ENCODE data around the gene ZNF446. TPM values are rescaled to one million over a fixed set of nuclear protein-coding genes. Genes with fewer than 3 reads are reported as not detected.

The ZNF446 gene
- total RNA-seq, 1 experiment from 2014 or later: 6.0 TPM

DNA sequence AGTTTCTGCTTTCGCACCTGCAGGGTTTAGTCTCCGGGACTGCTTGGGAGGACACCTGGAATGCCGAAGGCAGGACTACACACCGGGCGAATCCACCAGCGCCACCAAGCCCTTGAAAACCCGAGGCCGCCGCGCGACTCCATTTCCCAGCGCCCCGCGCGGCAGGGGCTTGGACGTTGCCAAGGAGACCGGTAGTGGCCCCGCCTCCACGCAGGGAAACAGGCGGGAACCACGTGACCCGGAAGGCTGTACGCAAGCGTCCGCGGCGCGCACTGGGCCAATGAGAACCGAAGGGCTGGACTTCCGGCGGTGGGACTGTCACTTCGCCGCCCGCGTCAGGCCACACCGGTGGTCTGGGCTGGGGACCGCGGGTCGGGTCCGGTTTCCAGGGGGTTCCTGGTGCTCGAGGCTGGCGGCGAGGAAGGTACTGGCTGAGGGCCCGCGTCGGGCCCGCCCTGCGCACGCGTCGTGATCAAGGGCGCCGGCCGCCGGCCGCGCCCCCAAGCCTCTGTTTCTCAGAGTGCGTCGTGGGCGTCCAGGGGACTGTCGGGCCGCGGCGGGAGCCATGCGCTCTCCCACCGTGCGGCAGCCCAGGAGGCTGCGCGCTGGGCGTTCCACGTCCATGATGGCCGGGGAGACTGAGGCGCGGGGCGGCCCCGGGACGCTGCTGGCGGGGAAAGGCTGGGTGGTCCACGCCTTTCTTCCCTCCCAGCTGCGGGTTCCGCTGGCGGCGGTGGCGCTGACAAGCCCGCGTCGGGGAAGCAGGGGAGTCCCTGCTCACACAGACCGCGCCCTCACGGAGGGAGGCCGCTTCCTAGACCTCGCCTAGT lies 9.2 kb upstream of the ZNF446 start, which contains the start of gene ZNF324 (continued):
- no peak for TF ChIP-seq ESRRA (CRISPR knock-in tag; IDR thresholded peaks at IDR 0.05; ENCODE audit: borderline replicate concordance)
- TF ChIP-seq SMAD4 (CRISPR knock-in tag; IDR thresholded peaks at IDR 0.05): no peak
- no peak for TF ChIP-seq TCF7 (CRISPR knock-in tag; IDR thresholded peaks at IDR 0.05; ENCODE audit: low read depth)
- no peak for TF ChIP-seq GABPB1 (CRISPR knock-in tag; IDR thresholded peaks at IDR 0.05)
- TF ChIP-seq, protein P1, sequence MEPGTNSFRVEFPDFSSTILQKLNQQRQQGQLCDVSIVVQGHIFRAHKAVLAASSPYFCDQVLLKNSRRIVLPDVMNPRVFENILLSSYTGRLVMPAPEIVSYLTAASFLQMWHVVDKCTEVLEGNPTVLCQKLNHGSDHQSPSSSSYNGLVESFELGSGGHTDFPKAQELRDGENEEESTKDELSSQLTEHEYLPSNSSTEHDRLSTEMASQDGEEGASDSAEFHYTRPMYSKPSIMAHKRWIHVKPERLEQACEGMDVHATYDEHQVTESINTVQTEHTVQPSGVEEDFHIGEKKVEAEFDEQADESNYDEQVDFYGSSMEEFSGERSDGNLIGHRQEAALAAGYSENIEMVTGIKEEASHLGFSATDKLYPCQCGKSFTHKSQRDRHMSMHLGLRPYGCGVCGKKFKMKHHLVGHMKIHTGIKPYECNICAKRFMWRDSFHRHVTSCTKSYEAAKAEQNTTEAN (CRISPR knock-in tag; IDR thresholded peaks at IDR 0.05): no peak
- TF ChIP-seq, protein P2, sequence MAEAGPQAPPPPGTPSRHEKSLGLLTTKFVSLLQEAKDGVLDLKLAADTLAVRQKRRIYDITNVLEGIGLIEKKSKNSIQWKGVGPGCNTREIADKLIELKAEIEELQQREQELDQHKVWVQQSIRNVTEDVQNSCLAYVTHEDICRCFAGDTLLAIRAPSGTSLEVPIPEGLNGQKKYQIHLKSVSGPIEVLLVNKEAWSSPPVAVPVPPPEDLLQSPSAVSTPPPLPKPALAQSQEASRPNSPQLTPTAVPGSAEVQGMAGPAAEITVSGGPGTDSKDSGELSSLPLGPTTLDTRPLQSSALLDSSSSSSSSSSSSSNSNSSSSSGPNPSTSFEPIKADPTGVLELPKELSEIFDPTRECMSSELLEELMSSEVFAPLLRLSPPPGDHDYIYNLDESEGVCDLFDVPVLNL (CRISPR knock-in tag; IDR thresholded peaks at IDR 0.05; ENCODE audit: borderline replicate concordance, low read depth): no peak
- TF ChIP-seq ATF1 (CRISPR knock-in tag; IDR thresholded peaks at IDR 0.05): no peak
- TF ChIP-seq, protein P3, sequence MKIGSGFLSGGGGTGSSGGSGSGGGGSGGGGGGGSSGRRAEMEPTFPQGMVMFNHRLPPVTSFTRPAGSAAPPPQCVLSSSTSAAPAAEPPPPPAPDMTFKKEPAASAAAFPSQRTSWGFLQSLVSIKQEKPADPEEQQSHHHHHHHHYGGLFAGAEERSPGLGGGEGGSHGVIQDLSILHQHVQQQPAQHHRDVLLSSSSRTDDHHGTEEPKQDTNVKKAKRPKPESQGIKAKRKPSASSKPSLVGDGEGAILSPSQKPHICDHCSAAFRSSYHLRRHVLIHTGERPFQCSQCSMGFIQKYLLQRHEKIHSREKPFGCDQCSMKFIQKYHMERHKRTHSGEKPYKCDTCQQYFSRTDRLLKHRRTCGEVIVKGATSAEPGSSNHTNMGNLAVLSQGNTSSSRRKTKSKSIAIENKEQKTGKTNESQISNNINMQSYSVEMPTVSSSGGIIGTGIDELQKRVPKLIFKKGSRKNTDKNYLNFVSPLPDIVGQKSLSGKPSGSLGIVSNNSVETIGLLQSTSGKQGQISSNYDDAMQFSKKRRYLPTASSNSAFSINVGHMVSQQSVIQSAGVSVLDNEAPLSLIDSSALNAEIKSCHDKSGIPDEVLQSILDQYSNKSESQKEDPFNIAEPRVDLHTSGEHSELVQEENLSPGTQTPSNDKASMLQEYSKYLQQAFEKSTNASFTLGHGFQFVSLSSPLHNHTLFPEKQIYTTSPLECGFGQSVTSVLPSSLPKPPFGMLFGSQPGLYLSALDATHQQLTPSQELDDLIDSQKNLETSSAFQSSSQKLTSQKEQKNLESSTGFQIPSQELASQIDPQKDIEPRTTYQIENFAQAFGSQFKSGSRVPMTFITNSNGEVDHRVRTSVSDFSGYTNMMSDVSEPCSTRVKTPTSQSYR (CRISPR knock-in tag; IDR thresholded peaks at IDR 0.05): no peak
- no peak for TF ChIP-seq KAT7 (CRISPR knock-in tag; IDR thresholded peaks at IDR 0.05; ENCODE audit: borderline replicate concordance)
- TF ChIP-seq FOXJ3 (CRISPR knock-in tag; IDR thresholded peaks at IDR 0.05; ENCODE audit: borderline replicate concordance): no peak
- TF ChIP-seq, protein P4, sequence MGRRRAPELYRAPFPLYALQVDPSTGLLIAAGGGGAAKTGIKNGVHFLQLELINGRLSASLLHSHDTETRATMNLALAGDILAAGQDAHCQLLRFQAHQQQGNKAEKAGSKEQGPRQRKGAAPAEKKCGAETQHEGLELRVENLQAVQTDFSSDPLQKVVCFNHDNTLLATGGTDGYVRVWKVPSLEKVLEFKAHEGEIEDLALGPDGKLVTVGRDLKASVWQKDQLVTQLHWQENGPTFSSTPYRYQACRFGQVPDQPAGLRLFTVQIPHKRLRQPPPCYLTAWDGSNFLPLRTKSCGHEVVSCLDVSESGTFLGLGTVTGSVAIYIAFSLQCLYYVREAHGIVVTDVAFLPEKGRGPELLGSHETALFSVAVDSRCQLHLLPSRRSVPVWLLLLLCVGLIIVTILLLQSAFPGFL (CRISPR knock-in tag; IDR thresholded peaks at IDR 0.05; ENCODE audit: borderline replicate concordance): no peak
- TF ChIP-seq, protein P5, sequence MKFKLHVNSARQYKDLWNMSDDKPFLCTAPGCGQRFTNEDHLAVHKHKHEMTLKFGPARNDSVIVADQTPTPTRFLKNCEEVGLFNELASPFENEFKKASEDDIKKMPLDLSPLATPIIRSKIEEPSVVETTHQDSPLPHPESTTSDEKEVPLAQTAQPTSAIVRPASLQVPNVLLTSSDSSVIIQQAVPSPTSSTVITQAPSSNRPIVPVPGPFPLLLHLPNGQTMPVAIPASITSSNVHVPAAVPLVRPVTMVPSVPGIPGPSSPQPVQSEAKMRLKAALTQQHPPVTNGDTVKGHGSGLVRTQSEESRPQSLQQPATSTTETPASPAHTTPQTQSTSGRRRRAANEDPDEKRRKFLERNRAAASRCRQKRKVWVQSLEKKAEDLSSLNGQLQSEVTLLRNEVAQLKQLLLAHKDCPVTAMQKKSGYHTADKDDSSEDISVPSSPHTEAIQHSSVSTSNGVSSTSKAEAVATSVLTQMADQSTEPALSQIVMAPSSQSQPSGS (CRISPR knock-in tag; IDR thresholded peaks at IDR 0.05; ENCODE audit: borderline replicate concordance, low read depth): no peak
- TF ChIP-seq ZNF396 (CRISPR knock-in tag; IDR thresholded peaks at IDR 0.05; ENCODE audit: borderline replicate concordance): no peak
- TF ChIP-seq, protein P6, sequence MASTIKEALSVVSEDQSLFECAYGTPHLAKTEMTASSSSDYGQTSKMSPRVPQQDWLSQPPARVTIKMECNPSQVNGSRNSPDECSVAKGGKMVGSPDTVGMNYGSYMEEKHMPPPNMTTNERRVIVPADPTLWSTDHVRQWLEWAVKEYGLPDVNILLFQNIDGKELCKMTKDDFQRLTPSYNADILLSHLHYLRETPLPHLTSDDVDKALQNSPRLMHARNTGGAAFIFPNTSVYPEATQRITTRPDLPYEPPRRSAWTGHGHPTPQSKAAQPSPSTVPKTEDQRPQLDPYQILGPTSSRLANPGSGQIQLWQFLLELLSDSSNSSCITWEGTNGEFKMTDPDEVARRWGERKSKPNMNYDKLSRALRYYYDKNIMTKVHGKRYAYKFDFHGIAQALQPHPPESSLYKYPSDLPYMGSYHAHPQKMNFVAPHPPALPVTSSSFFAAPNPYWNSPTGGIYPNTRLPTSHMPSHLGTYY (CRISPR knock-in tag; IDR thresholded peaks at IDR 0.05): no peak
- no peak for TF ChIP-seq ZNF219 (CRISPR knock-in tag; IDR thresholded peaks at IDR 0.05; ENCODE audit: borderline replicate concordance)
- TF ChIP-seq MXD4 (CRISPR knock-in tag; IDR thresholded peaks at IDR 0.05; ENCODE audit: borderline replicate concordance): no peak
- no peak for TF ChIP-seq ZNF317 (CRISPR knock-in tag; IDR thresholded peaks at IDR 0.05; ENCODE audit: borderline replicate concordance, low read depth)
- TF ChIP-seq TP53 (CRISPR knock-in tag; IDR thresholded peaks at IDR 0.05): no peak
- no peak for TF ChIP-seq ZNF138 (CRISPR knock-in tag; conservative IDR thresholded peaks at IDR 0.05)
- no peak for TF ChIP-seq HMGA2 (CRISPR knock-in tag; IDR thresholded peaks at IDR 0.05)
- no peak for TF ChIP-seq ZBTB21 (CRISPR knock-in tag; IDR thresholded peaks at IDR 0.05; ENCODE audit: borderline replicate concordance)
- TF ChIP-seq OVOL2 (CRISPR knock-in tag; IDR thresholded peaks at IDR 0.05; ENCODE audit: borderline replicate concordance): no peak
- TF ChIP-seq, protein P7, sequence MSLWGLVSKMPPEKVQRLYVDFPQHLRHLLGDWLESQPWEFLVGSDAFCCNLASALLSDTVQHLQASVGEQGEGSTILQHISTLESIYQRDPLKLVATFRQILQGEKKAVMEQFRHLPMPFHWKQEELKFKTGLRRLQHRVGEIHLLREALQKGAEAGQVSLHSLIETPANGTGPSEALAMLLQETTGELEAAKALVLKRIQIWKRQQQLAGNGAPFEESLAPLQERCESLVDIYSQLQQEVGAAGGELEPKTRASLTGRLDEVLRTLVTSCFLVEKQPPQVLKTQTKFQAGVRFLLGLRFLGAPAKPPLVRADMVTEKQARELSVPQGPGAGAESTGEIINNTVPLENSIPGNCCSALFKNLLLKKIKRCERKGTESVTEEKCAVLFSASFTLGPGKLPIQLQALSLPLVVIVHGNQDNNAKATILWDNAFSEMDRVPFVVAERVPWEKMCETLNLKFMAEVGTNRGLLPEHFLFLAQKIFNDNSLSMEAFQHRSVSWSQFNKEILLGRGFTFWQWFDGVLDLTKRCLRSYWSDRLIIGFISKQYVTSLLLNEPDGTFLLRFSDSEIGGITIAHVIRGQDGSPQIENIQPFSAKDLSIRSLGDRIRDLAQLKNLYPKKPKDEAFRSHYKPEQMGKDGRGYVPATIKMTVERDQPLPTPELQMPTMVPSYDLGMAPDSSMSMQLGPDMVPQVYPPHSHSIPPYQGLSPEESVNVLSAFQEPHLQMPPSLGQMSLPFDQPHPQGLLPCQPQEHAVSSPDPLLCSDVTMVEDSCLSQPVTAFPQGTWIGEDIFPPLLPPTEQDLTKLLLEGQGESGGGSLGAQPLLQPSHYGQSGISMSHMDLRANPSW (CRISPR knock-in tag; conservative IDR thresholded peaks at IDR 0.05; ENCODE audit: low read depth): no peak
- TF ChIP-seq, protein P8, sequence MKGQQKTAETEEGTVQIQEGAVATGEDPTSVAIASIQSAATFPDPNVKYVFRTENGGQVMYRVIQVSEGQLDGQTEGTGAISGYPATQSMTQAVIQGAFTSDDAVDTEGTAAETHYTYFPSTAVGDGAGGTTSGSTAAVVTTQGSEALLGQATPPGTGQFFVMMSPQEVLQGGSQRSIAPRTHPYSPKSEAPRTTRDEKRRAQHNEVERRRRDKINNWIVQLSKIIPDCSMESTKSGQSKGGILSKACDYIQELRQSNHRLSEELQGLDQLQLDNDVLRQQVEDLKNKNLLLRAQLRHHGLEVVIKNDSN (CRISPR knock-in tag; IDR thresholded peaks at IDR 0.05): peak; percentile 97
- TF ChIP-seq CREM (CRISPR knock-in tag; IDR thresholded peaks at IDR 0.05): 0 out of 2 replicates have a peak, but pooled peaks have one; percentile 55
